Iris pigment epithelial cell (primary cell): Measurements from ENCODE around the gene ZCCHC12.
"Not testable (repeated sequence)": the region's sequence is repeated elsewhere in the genome, so short reads cannot be mapped to it uniquely, and the experiment has no call there.

Experiments
- DNase-seq: peaks from one replicate; pipeline ENCODE4 v3.0.0-alpha.2; 2011; ENCODE audit warnings: low read depth

ZCCHC12 gene

DNA sequence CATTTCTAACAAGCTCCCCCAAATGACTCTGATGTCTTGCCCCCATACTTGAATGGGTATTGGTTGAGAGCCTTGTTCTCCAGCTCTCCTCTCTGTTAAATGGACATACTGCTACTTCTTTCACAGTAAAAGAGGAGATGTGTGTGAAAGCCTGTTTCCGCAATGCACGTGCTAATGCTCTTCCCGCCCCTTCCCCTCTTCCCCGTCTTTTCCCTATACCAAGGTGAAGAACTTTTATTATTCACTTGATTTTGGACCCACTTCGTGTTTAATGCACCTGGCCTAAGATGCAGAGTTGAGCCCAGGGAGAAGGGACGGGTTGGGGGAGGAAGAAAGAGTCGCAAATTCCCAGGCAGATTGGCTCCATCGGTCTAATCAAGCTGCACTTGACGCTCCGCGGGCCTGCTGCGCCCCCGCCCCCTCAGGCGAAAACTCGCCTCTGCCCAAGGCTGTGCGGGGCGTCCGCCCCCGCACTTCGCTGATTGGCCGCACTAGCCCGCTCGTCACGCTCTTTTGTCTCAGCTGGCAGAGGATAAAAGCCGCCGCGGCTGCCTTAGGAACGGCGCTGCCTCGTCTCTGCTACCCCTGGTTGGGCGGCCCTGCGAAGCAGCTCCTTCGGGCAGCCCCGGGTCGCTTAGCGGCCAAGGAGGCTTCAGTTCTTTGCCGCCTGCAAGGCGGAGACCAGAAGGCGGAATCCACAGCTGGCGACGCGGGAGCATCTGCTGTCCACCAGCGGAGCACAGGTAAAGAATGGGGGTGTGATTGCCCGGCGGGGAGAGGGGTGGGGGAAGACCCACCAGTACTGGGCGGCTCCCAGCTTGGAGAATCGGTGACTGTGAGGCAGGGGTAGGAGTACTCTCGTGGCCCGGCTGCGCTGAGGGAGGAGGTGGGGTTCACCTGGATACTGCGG is at the start of gene ZCCHC12:
Gene ZCCHC12 (plus strand): TSS at position 562 of the 910 bp plus-strand sequence. CDS start 1,421 bp downstream, outside the sequence.
- peak; percentile 52 for DNase-seq

DNA sequence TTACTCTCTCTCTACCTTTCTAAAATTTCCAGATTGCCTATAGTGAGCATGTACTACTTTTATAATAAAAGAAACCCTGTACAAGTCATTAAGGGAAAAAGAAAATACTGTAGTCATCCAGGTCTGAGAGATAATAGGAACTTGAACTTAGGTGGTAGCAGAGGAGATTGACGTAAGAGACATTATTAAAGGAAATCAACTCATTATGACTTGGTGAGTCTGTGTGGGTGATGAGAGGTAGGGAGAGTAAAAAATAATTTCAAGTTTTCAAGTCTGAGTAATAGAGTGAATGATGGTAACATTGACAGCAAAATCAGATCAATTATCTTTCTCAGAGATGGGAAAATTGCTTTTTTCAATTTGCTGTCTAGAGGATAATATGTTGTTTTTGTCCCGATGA is 44.0 kb upstream of the ZCCHC12 start:
- no peak for DNase-seq

DNA sequence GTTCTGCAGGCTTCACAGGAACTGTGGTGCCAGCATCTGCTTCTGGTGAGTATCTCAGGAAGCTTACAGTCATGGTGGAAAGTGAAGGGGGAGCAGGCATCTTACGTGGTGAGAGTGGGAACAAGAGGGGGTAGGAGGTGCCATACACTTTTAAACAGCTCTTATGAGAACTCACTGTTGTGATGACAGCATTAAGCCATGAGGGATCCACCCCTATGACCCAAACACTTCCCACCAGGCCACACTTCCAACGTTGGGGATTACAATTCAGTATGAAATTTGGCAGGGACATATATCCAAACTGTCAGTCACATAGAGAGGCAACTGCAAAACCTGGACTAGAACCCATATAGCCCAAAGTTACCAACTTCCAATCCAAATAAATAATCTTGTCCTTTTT is 43.1 kb upstream of the ZCCHC12 start:
- DNase-seq: no peak

DNA sequence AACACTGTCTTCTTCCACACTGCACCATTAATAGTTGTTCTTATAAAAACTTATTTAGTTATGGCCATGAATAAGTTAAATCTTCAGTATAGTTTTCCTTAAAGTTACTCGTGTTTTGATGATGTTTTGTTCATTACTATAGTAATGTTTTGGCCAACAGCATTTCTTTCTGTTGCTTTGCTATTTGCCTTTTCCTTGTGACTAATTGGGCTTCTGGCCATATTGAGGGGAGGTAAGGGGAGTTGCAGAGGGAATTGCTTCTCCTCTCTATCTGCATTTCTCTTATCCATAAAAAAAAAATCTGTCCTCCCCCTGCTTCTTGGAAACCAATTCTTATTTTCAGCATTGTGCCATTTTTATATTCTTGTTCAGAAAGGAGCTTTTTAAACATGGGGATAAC is 42.7 kb upstream of the ZCCHC12 start:
- DNase-seq: peak; percentile 11

DNA sequence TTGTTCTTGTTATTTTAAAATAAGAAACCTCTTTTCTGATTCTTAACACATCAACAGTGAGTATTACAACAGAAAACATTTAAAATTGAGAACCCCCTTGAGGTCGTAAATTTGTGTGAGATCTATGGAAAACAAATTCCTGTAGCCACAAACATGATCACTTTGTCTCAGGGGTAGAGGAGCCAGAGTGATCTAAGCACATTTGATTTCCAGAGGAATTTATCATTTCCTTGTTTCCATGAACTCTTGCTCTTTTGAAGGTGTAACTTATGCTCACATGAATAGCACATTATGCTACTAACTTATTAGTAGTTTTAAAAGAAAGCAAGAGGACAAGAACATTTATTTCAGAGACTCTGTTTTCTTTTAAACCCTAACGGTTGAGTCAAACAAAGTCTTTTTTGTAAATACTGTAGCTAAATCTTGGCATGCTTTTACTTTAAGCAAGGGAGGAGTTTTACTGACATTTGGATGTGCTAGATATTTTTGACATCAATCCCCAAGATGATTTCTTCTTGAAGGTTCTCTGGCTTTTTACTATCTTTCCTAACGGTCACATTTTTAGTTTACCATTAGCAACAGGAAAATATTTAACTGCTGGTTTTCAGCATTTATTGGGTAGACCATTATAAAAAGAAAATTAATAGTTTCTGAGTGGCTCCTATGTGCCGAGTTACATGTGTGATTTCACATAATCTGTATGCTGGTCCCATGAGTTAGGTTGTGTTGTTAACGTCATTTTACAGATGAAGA is 27.9 kb upstream of the ZCCHC12 start:
- peak; percentile 10 for DNase-seq

DNA sequence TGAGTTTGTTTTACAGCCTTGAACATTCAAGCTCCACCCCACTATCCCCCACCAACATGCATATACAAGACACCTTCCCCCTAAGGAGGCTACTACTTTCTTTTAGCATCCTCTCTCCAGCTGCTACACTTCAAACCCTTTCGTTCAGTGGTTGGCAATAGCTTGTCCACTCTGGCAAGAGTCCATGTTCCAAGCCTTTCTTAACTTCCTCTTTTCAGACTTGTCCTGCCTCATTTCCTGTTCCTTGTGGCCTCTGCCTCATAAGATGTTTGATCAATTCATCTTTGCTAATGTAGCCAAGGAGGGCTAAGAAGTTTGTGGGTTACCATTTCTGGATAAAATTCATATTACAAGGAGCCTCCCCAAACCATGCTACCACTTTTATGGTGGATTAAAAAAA is 20.8 kb upstream of the ZCCHC12 start:
- DNase-seq: peak; percentile 69

DNA sequence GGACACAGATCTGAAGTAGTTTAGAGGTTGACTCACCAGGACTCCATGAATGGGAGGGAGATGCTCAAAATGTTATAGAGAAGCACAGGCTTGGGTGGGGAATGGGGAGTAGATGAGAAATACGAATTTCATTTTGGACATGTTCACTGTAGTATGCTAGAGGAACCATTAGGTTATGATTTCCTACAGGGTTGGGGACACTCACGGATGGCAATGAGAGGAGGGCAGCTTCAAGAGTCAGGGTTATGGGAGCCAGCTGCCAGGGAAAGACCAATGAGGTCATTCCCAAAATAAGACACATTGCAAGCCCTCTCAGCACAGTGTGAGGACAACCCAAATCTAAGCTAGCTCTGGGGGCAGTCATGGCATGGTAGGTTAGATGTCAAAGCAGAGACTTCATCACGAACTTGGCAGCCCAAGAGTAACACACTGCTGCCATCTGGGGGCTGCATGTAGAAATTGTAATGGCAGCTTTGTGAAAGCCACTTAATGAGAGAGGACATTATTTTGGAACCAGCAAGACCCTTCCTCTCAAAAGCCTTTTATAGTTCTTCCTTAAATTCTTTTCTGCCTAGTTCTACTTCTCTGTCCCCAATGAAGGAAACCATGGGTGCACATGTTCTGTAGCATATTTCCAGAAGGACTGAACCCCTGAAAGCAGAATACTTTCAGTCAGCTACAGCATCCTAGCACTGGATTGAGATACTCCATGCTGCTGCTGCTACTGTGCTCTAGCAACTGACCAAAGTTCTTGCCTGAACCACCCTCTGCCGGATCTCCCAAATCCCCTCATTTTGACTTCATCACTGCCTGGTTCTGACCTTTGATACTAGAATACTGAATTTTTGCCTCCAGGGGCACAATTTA is 16.2 kb upstream of the ZCCHC12 start:
- peak; percentile 52 for DNase-seq

DNA sequence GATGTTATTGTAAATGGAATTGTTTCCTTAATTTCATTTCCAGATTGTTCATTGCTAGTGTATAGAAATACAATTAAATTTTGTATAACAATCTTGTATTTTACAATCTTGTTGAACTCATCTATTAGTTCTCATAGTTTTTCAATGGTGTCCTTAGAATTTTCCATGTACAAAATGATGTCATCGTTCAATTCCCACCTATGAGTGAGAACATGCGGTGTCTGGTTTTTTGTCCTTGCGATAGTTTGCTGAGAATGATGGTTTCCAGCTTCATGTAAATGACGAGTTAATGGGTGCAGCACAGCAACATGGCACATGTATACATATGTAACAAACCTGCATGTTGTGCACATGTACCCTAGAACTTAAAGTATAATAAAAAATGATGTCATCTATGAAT is 6.4 kb upstream of the ZCCHC12 start:
- not testable (repeated sequence) for DNase-seq

DNA sequence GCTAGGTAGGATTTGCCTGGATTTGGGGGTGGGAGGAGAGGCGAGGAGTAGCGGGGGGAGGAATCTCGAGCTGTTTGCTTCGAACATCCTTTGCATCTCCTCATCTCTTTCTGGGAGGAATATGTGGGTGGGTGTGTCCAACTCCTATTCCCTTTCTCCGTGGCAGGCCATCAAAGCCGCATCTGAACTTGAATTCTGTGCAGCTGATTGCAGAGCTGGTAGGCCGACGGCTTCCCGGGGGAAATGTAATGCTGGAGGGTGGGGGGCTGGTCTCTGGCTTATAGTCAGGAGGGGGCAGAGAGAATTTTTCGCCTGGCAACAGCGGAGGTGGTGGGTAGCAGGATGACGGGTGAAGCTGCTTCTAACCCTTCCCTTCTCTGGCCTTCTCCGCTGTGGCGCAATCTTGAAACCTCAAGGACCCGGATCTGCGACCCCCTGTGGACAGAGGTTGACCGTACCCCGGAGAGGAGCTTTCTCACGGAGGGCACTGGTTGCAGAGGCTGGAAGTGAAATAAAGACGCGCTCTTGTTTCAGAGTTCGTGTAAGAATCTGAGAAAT is 628 bp downstream of the ZCCHC12 start:
- DNase-seq: no peak

DNA sequence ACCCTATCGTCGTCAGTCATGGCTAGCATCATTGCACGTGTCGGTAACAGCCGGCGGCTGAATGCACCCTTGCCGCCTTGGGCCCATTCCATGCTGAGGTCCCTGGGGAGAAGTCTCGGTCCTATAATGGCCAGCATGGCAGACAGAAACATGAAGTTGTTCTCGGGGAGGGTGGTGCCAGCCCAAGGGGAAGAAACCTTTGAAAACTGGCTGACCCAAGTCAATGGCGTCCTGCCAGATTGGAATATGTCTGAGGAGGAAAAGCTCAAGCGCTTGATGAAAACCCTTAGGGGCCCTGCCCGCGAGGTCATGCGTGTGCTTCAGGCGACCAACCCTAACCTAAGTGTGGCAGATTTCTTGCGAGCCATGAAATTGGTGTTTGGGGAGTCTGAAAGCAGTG is 1.6 kb downstream of the ZCCHC12 start:
- no peak for DNase-seq

DNA sequence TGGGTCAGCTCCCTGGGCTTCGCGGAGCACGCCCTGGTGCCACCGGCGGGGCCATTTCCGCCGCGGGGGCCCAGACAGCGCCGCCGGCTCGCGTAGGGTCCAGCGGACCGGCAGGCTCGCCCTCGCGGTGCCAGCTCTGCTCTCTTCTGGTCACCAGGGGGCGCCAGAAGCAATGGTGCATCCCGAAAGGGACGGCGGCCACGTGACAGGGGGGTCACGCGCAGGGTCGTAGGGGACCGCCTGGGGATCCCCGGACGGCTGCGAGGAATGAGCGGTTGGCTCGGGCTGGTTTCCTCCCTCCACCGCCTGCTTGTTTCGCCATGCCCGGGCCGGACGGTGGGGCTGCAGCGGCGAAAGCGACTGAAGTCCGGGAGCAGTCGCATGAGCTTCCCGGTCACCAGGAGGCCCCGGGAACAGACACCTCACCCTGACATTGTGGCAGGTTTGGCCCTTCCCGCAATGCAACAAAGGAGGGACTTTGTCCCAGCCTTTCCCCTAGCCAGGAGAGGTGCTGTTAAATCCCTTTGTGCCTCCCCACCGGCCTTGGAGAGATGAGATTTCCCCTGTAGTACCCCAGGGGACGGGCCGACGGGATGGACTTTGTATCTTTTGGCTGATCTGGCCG is 15.8 kb downstream of the ZCCHC12 start:
- DNase-seq: peak; percentile 31

DNA sequence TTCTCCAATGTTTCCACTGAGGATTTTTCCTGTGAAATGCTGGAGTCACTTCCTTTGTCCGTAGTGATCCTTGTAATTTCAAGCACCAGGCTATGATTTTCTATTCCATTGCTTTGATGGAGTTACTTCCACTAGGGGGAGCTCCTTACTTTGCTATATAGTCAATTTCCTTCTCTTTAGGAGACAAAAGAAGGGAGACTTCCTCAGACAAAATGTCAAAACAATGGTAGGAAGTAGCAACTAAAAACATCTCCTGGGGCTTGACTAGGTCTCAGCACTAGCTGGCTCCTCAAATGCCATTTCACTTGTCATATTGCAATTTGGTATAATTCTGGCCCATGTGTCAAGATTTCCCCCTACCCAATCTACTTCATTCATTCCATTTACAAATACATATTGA is 24.1 kb downstream of the ZCCHC12 start:
- peak; percentile 43 for DNase-seq

DNA sequence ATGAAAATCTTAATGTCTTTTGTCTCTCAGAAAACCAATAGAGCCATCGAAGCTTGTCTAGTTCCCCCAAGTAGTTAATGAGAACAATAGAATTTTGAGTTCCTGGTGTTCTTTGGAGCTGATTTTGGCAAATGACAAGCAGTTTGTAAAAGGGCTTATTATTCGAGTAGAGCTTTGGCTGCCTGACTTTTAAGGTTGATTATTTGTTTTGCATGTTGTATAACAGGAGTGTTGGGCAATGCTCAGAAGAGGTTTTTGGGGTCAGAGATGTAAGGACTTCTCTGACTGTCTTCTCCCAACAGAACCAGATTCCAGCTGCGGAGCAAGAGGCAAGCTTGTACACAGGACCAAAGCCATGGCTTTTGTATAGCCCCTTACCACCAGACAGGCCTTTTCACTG is 30.0 kb downstream of the ZCCHC12 start:
- no peak for DNase-seq

DNA sequence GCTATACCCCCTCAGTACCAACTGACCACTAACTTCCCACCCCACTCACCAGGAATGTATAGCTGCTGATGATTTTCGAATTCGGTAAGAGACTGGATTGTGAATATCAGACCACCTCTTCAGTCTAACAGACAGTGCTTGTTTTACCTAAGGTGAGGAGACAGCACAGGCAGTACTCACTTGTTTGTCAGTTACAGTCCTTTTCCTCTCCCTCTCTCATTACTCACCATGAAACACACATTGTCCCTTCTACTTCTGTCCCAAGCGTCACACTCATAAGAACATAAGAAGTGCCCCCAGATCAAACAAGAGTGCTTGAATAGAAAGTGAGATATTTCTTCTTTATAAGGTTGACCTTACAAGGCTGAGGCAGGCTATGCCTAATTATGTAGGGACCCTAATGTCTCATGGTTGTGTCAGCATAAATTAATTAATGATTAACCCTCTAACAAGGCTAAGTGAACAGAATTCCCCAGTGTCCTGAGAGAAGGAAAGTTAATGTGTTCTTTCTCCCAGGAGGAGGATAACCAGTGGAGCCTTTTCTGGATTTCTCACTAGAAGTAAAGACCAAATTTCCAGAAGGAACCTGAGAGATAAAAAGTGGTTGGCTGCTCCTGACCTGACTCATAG is 32.2 kb downstream of the ZCCHC12 start:
- no peak for DNase-seq

DNA sequence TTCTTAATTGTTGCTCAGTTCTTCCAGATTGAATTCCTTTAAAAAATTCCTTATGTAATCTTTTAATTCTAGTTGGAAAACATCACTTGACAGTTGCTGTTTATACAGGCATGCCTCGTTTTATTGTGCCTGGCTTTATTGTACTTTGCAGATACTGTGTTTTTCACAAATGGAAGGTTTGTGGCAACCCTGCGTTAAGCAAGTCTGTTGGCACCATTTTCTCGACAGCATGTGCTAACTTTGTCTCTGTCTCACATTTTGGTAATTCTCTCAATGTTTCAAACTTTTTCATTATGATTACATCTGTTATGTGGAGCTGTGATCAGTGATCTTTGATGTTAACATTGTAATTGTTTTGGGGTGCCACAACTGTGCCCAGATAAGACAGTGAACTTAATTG is 33.4 kb downstream of the ZCCHC12 start:
- DNase-seq: no peak

DNA sequence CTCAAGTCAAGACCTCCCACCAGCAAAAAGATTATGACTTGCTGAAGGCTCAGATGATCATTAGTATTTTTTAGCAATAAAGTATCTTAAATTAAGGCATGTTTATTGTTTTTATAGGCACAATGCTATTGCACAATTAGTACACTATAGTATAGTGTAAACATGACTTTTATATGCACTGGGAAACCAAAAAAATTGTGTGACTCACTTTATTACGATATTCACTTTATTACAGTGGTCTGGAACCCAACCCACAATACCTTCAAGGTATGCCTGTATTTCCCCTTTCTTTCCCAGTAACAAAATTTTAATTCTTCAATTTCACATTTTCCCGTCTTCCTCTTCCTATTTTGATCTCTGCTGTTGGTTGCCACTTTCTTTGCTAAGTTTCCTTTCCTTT is 37.7 kb downstream of the ZCCHC12 start:
- DNase-seq: no peak

DNA sequence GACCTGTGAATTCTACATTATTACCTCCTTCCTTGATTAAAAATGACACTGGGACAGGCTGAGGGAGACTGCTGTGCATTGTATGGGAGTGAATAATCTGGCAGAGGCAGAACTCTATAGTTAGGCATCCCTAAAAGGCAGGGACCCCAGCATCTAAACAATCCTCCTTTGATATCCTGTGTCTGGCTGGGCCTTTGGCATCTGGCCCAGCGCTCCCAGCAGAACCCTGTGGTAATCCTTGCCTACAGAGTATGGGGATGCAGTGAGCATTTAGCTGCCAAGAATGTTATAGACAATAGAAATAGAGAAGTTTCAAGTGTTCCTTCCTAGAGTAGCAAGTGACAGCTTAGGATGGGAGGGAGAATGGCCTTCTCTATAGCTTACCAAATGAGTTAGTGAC is 38.5 kb downstream of the ZCCHC12 start:
- DNase-seq: no peak

DNA sequence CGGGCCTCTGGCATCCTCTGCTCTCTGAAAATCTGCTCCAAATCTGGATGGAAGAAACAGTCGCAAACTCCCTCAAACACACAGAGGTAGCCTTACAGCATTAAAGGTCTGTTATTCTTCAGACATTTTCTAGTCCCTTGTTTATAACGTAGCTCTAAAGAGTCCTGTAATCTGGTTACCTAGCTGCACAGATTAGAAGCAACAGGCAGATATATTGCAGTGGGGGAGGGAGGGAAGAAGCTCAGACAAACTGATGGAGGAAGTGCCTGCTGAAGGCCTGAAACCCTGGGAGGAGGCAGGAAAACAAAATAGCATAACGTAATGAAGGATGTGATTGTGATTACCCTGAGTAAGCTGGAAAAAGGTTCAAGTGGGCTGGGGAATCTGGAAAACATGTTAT is 39.4 kb downstream of the ZCCHC12 start:
- no peak for DNase-seq

DNA sequence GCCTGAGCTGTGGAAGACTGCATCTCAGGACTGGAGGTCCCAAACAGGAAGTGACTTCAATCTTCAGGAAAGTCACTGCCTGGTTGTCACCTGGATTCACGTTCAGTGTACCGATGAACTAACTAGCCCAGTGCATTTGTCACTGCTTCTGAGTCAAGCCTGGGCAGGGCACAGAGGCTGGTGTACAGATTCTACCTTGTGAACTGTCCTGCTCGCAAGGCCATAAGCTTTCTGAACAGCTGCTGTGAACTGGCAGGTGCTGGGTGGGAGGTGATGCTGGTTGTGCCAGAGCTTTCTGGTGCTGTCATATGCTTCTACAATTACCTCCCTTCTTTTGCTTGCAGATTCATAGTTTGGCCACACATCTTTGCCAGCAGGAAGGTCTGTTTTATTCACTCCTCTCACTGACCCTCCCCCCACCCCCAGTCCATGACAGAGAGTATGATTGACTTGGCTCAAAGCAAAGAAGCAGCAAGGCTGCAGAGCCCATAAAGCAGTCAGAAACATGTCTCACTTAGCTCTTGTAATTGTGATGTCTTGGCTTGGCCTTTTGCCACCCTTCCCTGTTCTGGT is 40.5 kb downstream of the ZCCHC12 start:
- DNase-seq: no peak

DNA sequence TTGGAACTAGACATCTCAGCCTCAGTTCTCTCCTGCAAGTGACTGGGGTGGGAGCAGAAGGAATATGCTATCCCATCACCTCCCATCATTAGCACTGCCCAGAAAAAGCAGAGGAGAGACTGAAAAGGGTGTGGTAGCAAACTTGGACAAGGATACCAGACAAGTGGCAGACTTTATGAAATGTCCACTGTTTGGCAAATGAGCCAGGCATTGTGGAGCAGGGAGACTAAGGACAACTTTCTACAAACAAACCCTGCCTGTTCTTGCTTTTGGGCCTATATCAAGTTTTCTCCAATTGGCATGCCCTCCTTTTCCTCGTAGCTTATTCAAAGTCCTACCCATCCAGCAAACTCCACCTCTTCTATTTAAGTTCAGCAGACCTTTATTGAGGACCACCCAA is 41.6 kb downstream of the ZCCHC12 start:
- DNase-seq: no peak

DNA sequence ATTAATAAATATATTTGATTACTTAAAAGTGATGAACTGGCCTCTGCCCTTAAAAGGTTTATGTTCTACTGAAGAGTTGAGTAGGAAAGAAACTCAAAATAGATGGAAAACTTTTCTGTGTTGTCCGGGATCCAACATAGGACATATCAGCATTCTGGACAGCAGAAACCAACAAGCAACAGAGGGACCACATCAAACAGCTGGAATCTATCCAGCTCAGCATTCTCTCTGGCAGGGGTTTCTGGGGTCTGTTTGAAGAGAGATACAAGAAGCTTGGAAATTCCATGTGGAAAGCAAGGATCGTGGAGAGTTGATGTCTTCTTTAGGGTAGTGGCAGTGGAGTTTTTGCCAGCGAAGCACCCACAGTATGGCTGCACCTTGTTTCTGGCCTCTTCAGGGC is 43.6 kb downstream of the ZCCHC12 start:
- DNase-seq: no peak
